ENCODE data around the gene LUC7L.
"Not testable (repeated sequence)": the region's sequence is repeated elsewhere in the genome, so short reads cannot be mapped to it uniquely, and the experiment has no call there.

The LUC7L gene

GRCh38 chr16:164134-164823 lies 65.0 kb downstream of the LUC7L start:
- DNase-seq, result not testable (repeated sequence)

GRCh38 chr16:163696-164095 lies 65.6 kb downstream of the LUC7L start:
- DNase-seq, result not testable (repeated sequence)

GRCh38 chr16:163139-163538 lies 66.1 kb downstream of the LUC7L start:
- DNase-seq, result not testable (repeated sequence)

- DNase-seq, result no peak
Measured at GRCh38 chr16:162271-162991, 66.8 kb downstream of the LUC7L start.

- DNase-seq, result no peak
Measured at GRCh38 chr16:160691-161190, 68.5 kb downstream of the LUC7L start.

- DNase-seq, result not testable (repeated sequence)
Measured at GRCh38 chr16:160242-160641, 69.0 kb downstream of the LUC7L start.

GRCh38 chr16:159136-159849 lies 70.0 kb downstream of the LUC7L start:
- DNase-seq, result no peak

- DNase-seq, result no peak
Measured at GRCh38 chr16:155031-155398, 74.2 kb downstream of the LUC7L start.

GRCh38 chr16:154217-155030 lies 74.8 kb downstream of the LUC7L start:
- DNase-seq, result no peak

GRCh38 chr16:153550-154216 lies 75.6 kb downstream of the LUC7L start:
- not testable (repeated sequence) for DNase-seq

GRCh38 chr16:153129-153521 lies 76.1 kb downstream of the LUC7L start:
- not testable (repeated sequence) for DNase-seq

GRCh38 chr16:152141-153128 lies 76.8 kb downstream of the LUC7L start, which contains the start of gene HBZ:
Gene HBZ, plus strand, starts transcription at chr16:152644. Its CDS starts 266 bp downstream, at chr16:152910.
- no peak for DNase-seq

- DNase-seq, result no peak
Measured at GRCh38 chr16:149024-149660, 80.1 kb downstream of the LUC7L start.

- DNase-seq, result no peak
Measured at GRCh38 chr16:146646-147045, 82.6 kb downstream of the LUC7L start.

- DNase-seq, result no peak
Measured at GRCh38 chr16:144797-145252, 84.4 kb downstream of the LUC7L start.

- DNase-seq, result no peak
Measured at GRCh38 chr16:143456-143855, 85.8 kb downstream of the LUC7L start.

GRCh38 chr16:143047-143446 lies 86.2 kb downstream of the LUC7L start:
- no peak for DNase-seq

- no peak for DNase-seq
Measured at GRCh38 chr16:142405-142967, 86.8 kb downstream of the LUC7L start.

GRCh38 chr16:140175-140857 lies 88.9 kb downstream of the LUC7L start:
- DNase-seq, result no peak

All from stimulated activated CD4-positive, alpha-beta T cell treated with anti-CD3 and anti-CD28 coated beads, Interleukin-12 subunit alpha, Interleukin-12 subunit beta, amount 100 ng/mL, for 4 hours (primary cell).